ENCODE data around the gene NET1. TPM values are rescaled to one million over a fixed set of nuclear protein-coding genes. Genes with fewer than 3 reads are reported as not detected.

NET1 gene
- total RNA-seq, 2 experiments from 2014 or later, result 29.9 to 38.6 TPM

DNA sequence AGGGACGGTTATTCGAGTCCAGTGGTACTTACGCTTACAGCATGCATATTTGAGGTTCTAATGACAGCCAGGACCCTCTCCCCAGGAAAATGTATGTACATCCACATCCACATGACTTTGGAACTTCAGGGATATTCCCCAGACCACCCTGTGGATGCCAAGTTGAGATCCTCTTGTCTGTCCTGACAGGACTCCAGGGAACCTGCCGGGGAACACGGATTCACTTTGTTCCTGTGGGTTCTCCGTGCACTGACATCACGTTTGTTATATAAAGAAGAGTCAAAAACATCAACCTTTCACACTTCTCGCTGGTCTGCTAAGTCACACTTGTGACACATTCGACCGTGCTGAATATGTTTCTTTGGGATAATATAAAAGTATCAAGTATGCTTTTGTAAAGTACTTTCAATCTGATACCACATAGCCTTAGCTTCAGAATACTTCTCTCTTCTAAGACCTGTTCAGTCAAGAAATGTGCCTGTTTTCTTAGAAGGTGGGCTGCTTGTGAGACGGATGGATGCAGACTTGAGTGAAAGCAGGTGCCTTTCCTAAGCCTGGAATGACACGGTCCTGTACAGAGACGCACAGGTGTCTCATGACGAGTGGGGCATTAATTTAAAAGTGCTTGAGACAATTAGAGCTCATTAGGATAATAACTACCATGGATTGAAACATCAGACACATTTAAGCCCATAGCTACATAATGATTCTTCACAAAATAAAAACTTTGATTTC lies 48.3 kb downstream of the NET1 start:
- peaks cover 11% of the 10 kb centered on the region for H3K4me1 Mint-ChIP-seq (ENCODE audit: low read depth)
- H3K4me3 Mint-ChIP-seq, result no peak overlapping the region
- no peak overlapping the region for H3K27ac Mint-ChIP-seq
- no peaks in the 10 kb centered on the region for H3K9me3 Mint-ChIP-seq (ENCODE audit: insufficient read depth)
- ATAC-seq (no peak), DNase-seq (no peak)
- peaks cover 32% of the 10 kb centered on the region for H3K36me3 Mint-ChIP-seq (ENCODE audit: low read depth)
- POLR2A ChIA-PET, result interaction anchor here (0.7 kb wide), 1 partner anchor 23 kb away, joined by 3 read pairs; no protein-coding TSS in a partner anchor
- H3K27me3 Mint-ChIP-seq (ENCODE audit: low read depth), result no peaks in the 10 kb centered on the region
- CTCF ChIA-PET, result interaction anchor here (1.5 to 3.7 kb wide), 3 partner anchors 17 to 611 kb away, joined by 5 to 24 read pairs (median 12); no protein-coding TSS in a partner anchor

DNA sequence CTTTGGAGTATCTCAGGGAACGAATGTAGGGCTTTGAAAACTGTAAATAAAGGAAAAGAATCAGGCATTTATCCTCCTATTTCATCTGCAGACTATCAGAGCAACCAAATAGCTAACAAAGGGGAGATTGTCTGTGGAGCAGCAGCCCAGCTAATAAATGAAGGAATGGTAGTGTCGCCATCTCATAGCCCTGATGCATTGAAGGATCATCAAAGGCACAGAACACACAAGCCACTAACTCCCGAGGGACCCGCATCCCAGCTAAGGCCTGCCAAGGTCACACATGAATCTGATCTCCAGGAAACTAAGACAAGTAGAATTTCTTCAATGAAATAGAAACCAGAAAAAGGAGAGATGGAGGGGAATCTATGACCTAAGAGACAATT lies 48.8 kb downstream of the NET1 start:
- CTCF ChIA-PET, result interaction anchor here (1.5 to 3.7 kb wide), 3 partner anchors 18 to 611 kb away, joined by 5 to 24 read pairs (median 12); no protein-coding TSS in a partner anchor
- Mint-ChIP-seq H3K27me3 (ENCODE audit: low read depth) (no peaks in the 10 kb centered on the region), H3K27ac (no peak overlapping the region), H3K36me3 (ENCODE audit: low read depth) (peaks cover 27% of the 10 kb centered on the region), H3K9me3 (ENCODE audit: insufficient read depth) (no peaks in the 10 kb centered on the region), H3K4me3 (no peak overlapping the region), H3K4me1 (ENCODE audit: low read depth) (peaks cover 11% of the 10 kb centered on the region)
- POLR2A ChIA-PET, result interaction anchor here (0.7 kb wide), 1 partner anchor 24 kb away, joined by 3 read pairs; no protein-coding TSS in a partner anchor
- ATAC-seq (no peak), DNase-seq (peak; percentile 15)

DNA sequence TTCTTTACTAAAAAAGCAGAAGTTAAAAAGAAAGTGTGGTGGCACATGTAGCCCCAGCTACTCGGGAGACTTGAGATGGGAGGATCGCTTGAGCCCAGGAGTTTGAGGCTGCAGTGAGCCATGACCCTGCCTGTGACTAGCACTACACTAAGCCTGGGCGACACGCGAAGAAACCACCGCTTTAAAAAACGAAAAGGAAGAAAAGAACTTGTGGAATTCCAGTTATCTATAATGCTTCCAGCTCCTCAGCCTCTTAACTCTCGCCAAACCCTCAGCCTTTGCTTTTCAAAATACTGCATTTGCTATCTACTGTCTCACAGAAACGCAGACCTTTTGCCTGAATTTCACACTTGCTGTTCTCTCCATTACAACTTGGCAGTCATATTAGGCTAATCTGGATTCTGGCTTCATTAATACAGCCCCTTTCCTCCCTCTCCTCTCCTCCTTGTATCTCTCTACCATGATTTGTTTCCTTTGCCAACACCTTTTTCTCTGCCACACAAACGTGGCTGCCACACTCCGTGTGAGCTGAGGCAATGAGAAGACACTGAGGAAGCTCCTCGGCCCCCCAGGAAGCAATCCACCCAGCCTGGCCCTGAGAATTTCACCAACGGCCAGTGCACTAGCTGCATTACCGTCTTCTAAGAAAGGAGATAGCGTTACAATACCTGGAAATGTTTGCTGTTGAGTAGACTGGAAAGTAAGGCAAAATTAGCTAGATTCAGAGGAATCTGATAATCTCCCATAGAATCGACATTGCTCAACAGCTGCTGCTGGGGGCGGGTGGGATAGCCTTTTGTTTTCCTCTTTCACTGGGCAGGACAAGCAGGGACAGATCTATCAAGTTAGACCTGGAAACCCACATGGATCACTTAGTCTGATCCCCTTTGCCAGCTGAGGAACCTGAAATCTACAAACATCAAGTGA lies 49.8 kb downstream of the NET1 start:
- CTCF ChIA-PET, result interaction anchor here (1.2 to 3.7 kb wide), 5 partner anchors 14 to 612 kb away, joined by 3 to 24 read pairs (median 5); no protein-coding TSS in a partner anchor
- peaks cover 19% of the 10 kb centered on the region for H3K36me3 Mint-ChIP-seq (ENCODE audit: low read depth)
- ATAC-seq (no peak), DNase-seq (no peak)
- no peaks in the 10 kb centered on the region for H3K9me3 Mint-ChIP-seq (ENCODE audit: insufficient read depth)
- H3K27me3 Mint-ChIP-seq (ENCODE audit: low read depth), result no peaks in the 10 kb centered on the region
- peaks cover 8% of the 10 kb centered on the region for H3K4me1 Mint-ChIP-seq (ENCODE audit: low read depth)
- H3K4me3 Mint-ChIP-seq, result no peak overlapping the region
- H3K27ac Mint-ChIP-seq, result no peak overlapping the region
- POLR2A ChIA-PET, result no interaction called here

DNA sequence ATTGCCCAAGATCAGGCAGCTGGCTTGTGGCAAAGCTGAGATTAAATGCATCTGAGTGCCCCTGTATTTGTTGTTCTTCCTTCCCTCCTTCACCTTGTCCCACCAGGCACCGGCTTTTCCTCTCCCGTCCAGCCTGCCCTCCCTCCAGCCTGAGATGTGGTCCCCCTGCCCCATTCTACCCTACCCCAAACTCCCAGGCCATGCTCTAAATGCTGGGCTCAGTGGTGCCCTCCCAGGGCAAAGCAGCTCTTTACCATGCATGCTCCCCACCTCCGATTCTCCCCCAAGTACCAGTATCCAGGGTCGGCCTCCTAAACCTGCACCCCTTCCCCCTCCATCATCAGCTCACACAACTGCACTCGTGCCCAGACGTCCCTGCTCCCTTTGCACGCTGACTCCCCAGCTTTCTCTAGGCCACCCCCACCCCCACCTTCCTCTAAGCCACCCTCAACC lies 50.5 kb downstream of the NET1 start:
- Mint-ChIP-seq H3K27me3 (ENCODE audit: low read depth) (no peaks in the 10 kb centered on the region), H3K36me3 (ENCODE audit: low read depth) (peaks cover 17% of the 10 kb centered on the region), H3K4me3 (no peak overlapping the region), H3K4me1 (ENCODE audit: low read depth) (peaks cover 6% of the 10 kb centered on the region), H3K27ac (no peak overlapping the region), H3K9me3 (ENCODE audit: insufficient read depth) (no peaks in the 10 kb centered on the region)
- POLR2A ChIA-PET, result no interaction called here
- CTCF ChIA-PET, result interaction anchor here (1.2 to 3.7 kb wide), 4 partner anchors 15 to 160 kb away, joined by 3 to 24 read pairs (median 8); no protein-coding TSS in a partner anchor
- no peak for ATAC-seq
- no peak for DNase-seq

DNA sequence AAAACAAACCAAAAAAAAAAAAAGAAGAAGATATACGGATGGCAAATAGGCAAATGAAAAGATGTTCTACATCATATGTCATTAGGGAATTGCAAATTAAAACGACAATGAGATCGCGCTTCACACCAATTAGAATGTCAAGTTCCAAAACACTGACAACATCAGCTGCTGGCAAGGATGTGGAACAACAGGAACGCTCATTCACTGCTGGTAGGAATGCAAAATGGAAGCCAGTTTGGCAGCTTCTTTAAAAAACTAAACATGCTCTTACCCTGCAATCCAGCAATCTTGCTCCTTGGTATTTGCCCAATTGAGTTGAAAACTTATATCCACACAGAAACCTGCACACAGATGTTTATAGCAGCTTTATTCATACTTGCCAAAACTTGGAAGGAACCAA lies 52.2 kb downstream of the NET1 start:
- Mint-ChIP-seq H3K9me3 (ENCODE audit: insufficient read depth) (no peaks in the 10 kb centered on the region), H3K4me3 (no peak overlapping the region), H3K36me3 (ENCODE audit: low read depth) (peaks cover 4% of the 10 kb centered on the region), H3K27ac (no peak overlapping the region), H3K27me3 (ENCODE audit: low read depth) (no peaks in the 10 kb centered on the region), H3K4me1 (ENCODE audit: low read depth) (no peaks in the 10 kb centered on the region)
- DNase-seq (no peak), ATAC-seq (no peak)
- ChIA-PET CTCF (interaction anchor here (0.6 to 1.5 kb wide), 2 partner anchors 159 to 277 kb away, joined by 3 to 8 read pairs; no protein-coding TSS in a partner anchor), POLR2A (no interaction called here)

DNA sequence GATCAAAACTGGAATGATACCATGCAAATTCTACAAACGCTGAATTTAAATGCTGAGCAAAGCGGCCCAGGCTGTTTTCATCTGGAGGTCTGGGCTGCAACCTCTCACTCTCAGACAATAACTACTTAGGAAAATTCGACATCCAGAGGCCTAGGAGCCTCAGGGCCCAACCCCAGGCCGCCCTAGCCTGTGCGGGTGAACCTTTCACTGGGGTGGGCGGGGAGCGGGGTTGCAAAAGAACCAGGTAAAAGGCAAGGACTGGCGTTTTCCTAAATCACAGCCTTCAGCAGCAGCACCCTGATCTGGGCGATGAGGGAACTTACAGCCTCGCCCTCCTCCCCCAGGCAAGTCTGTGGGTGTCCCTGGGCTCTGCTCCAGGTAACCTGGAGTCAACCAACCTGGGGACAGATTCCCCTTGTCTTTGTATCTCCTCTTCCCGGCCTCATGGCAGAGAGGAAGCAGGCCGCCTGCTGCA lies 53.7 kb downstream of the NET1 start:
- H3K27me3 Mint-ChIP-seq (ENCODE audit: low read depth), result no peaks in the 10 kb centered on the region
- H3K36me3 Mint-ChIP-seq (ENCODE audit: low read depth), result no peaks in the 10 kb centered on the region
- no peaks in the 10 kb centered on the region for H3K9me3 Mint-ChIP-seq (ENCODE audit: insufficient read depth)
- POLR2A ChIA-PET, result no interaction called here
- H3K27ac Mint-ChIP-seq, result no peak overlapping the region
- ATAC-seq (no peak), DNase-seq (no peak)
- H3K4me1 Mint-ChIP-seq (ENCODE audit: low read depth), result no peaks in the 10 kb centered on the region
- H3K4me3 Mint-ChIP-seq, result no peak overlapping the region
- CTCF ChIA-PET, result no interaction called here

DNA sequence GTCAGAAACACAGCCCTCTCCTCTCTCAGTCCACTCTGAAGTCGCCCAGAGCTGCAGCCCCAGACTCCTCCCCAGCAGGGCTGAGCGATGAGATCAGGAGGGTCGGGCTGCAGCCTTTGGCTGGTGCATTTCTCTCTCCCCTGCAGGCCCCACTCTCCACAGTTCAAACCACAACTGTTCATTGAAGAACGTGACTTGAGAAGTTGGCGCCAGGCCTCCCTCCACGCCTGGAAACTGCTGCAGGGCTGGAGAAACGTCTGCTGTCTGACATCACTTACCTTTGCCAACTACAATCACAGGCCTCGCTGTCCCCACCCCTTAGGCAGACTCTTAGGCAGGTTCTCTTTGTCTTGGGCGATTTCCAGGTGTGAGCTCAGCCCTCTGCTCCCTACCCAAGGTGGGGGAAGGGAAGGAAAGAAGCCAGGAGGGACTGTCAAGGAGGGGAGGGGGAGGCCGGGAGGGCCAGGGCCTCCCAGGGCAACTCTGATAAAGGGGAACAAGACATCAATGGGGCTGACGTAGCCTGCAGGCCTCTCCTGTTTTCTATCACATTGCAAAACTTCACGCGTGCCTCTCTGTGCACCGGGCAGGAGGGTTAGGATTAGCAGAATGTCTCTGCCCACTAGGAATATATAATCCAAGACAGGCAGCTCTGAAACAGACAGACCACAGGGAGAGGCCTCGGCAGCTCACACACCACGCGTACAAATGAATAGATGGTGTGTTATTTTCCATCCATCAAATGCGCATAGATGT lies 54.3 kb downstream of the NET1 start:
- Mint-ChIP-seq H3K36me3 (ENCODE audit: low read depth) (no peaks in the 10 kb centered on the region), H3K4me3 (no peak overlapping the region), H3K9me3 (ENCODE audit: insufficient read depth) (no peaks in the 10 kb centered on the region), H3K27ac (no peak overlapping the region), H3K4me1 (ENCODE audit: low read depth) (no peaks in the 10 kb centered on the region), H3K27me3 (ENCODE audit: low read depth) (no peaks in the 10 kb centered on the region)
- ATAC-seq (no peak), DNase-seq (no peak)
- POLR2A ChIA-PET, result no interaction called here
- CTCF ChIA-PET, result no interaction called here

DNA sequence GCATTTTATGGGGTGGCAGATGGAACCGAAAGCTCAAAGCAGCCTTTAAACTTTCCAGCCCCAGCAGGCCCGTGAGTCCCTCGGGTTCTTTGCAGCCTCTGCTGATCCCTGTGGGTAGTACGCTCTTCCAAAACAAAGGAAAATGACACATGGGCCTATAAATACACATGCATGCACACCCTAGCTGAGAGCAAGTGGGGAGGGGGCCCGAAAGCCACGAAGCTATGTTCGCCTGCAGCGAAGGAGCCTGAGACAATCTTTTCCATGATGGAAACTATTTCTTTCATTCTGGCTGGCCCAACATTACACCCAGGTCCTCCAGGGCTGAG lies 54.8 kb downstream of the NET1 start:
- ATAC-seq (no peak), DNase-seq (no peak)
- no peak overlapping the region for H3K4me3 Mint-ChIP-seq
- H3K27ac Mint-ChIP-seq, result no peak overlapping the region
- no peaks in the 10 kb centered on the region for H3K9me3 Mint-ChIP-seq (ENCODE audit: insufficient read depth)
- CTCF ChIA-PET, result no interaction called here
- H3K4me1 Mint-ChIP-seq (ENCODE audit: low read depth), result no peaks in the 10 kb centered on the region
- H3K27me3 Mint-ChIP-seq (ENCODE audit: low read depth), result peaks cover under 1% of the 10 kb centered on the region
- no peaks in the 10 kb centered on the region for H3K36me3 Mint-ChIP-seq (ENCODE audit: low read depth)
- POLR2A ChIA-PET, result no interaction called here

DNA sequence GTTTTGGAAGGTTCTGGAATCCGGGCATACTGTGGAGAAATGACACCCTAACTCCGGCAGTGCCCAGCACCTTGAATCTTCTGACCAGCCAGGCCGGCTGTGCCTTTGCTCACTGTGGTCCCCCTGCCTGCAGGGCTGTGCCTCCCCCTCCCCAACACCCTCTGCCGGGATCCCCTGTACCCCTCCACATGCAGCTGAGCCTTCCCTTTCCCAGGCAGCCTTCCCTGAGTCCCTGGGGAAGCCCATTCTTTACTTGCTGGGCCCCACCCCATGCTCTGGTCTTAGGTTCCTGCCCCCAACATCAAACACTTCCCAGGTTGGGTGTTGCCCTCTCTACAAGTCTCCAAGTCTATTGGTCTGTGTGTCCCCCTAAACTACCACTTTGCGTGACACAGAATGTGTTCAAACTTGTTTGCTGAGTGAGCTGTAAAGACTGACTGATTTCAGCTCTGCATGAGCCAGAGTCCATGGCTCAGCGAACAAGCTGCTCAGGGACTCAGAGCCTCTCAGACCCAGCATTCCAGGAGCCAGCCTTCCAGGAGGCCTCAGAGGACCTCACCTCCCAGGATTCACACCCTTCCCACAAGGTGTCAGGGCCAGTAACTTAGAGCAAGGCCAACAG lies 55.4 kb downstream of the NET1 start:
- POLR2A ChIA-PET, result no interaction called here

DNA sequence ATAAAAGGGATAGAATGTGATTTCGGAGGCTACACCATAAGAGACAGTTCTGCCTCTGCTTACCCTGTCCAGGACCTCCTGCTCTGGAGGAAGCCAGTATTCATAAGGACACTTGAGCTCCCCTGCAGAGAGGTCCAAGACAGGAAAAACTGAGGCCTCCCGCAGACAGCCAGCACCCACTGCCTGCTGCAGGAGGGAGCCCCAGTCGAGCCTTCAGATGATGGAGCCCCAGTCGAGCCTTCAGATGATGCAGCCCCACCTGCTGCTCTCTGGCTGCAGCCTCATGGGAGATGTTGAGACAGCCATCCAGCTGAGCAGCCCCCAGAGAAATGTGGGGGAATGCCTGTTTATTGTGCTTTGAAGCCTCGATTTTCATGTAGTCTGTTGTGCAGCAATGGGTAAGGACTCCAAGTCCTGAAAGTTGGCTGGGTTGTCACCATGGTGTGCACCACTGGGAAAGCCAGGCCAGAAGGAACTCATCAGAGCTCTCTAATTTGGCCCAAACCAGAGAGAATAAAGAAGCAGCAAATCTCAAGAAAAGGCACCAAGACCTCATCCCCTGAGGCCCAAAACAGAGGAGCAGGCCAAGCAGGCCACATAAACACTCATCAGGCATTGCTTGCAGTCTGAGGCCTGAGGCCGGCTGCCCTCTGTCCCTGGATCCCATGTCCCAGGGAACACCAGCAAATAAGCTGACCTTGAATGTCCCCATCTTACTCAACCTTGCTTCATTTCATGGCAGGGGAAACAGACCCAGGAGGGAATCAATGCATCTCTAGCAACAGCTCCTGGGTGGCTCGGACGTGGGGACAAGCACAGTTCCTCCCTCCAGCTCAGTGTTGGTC lies 56.1 kb downstream of the NET1 start:
- no peaks in the 10 kb centered on the region for H3K36me3 Mint-ChIP-seq (ENCODE audit: low read depth)
- no peak for ATAC-seq
- H3K4me1 Mint-ChIP-seq (ENCODE audit: low read depth), result no peaks in the 10 kb centered on the region
- POLR2A ChIA-PET, result no interaction called here
- no peak for DNase-seq
- H3K27me3 Mint-ChIP-seq (ENCODE audit: low read depth), result peaks cover 3% of the 10 kb centered on the region
- H3K27ac Mint-ChIP-seq, result no peak overlapping the region
- CTCF ChIA-PET, result no interaction called here
- no peaks in the 10 kb centered on the region for H3K9me3 Mint-ChIP-seq (ENCODE audit: insufficient read depth)
- no peak overlapping the region for H3K4me3 Mint-ChIP-seq

More for the DNA sequence above, 55.4 kb downstream of the NET1 start:
- no peak overlapping the region for H3K27ac Mint-ChIP-seq
- H3K36me3 Mint-ChIP-seq (ENCODE audit: low read depth), result no peaks in the 10 kb centered on the region
- ATAC-seq (no peak), DNase-seq (no peak)
- H3K9me3 Mint-ChIP-seq (ENCODE audit: insufficient read depth), result no peaks in the 10 kb centered on the region
- CTCF ChIA-PET, result no interaction called here
- H3K4me1 Mint-ChIP-seq (ENCODE audit: low read depth), result no peaks in the 10 kb centered on the region
- H3K4me3 Mint-ChIP-seq, result no peak overlapping the region
- H3K27me3 Mint-ChIP-seq (ENCODE audit: low read depth), result peaks cover 3% of the 10 kb centered on the region

Measured in activated CD8-positive, alpha-beta T cell treated with anti-CD3 and anti-CD28 coated beads, Interleukin-2, amount 10 ng/mL, durations not matched to agents 7 days and 5 days (primary cell).